K562 (cell line): ENCODE results near the gene LY6G5B. TPM values are rescaled to one million over a fixed set of nuclear protein-coding genes. Genes with fewer than 3 reads are reported as not detected.

Source experiments
- ETV1 ChIP-seq: fragments of 450-650 bp; conservative IDR thresholded peaks from 2 replicates; pipeline ENCODE4 v1.6.1; 2016; ENCODE audit warnings: missing genetic modification characterization, control low read depth, low read depth, missing compliant biosample characterization
- GABPB1 ChIP-seq: sonication (generic); formaldehyde crosslinking; IDR thresholded peaks from 2 replicates; pipeline ENCODE4 v1.8.0; 2022; ENCODE audit warnings: mild to moderate bottlenecking, missing genetic modification reagents
- HEY1 ChIP-seq: fragments of 250-450 bp; sonication (Bioruptor Pico); IDR thresholded peaks from 2 replicates; pipeline ENCODE4 v1.5.0; 2020; ENCODE audit warnings: mild to moderate bottlenecking, moderate library complexity, borderline replicate concordance
- KLF6 ChIP-seq: fragments of 250-450 bp; sonication (Bioruptor Pico); IDR thresholded peaks from 2 replicates; pipeline ENCODE4 v1.4.0; 2020; ENCODE audit warnings: mild to moderate bottlenecking, moderate library complexity, borderline replicate concordance
- MYNN ChIP-seq, 2 experiments: sonication (generic); formaldehyde crosslinking in 1 of 2; IDR thresholded peaks; 2 replicates each; pipeline versions ENCODE4 v1.5.0 to v1.6.1; 2016 to 2020; ENCODE audit warnings: antibody characterized with exemption in 1 of 2, missing genetic modification reagents in 1 of 2
- NBN ChIP-seq: fragments of 450-650 bp; IDR thresholded peaks from 2 replicates; pipeline ENCODE4 v1.6.1; 2016; ENCODE audit warnings: low read depth, mild to moderate bottlenecking
- NFIX ChIP-seq: fragments of 250-450 bp; sonication (Bioruptor Pico); IDR thresholded peaks from 2 replicates; pipeline ENCODE4 v1.4.0; 2020; ENCODE audit warnings: low read depth, mild to moderate bottlenecking, moderate library complexity
- NR4A1 ChIP-seq, 2 experiments: fragments of 250-450 bp in 1 of 2; fragments of 450-650 bp in 1 of 2; sonication (Bioruptor Pico) in 1 of 2; IDR thresholded peaks; 2 replicates each; pipeline versions ENCODE4 v1.4.0 to v1.6.1; 2016 to 2020; ENCODE audit warnings: mild to moderate bottlenecking in 2 of 2, missing compliant biosample characterization in 1 of 2, missing genetic modification characterization in 1 of 2, moderate library complexity in 1 of 2
- TEAD4 ChIP-seq, 2 experiments: sonication (generic) in 1 of 2; formaldehyde crosslinking in 1 of 2; IDR thresholded peaks; 2 replicates each; pipeline versions ENCODE4 v1.6.1 to v1.8.0; 2012 to 2022; ENCODE audit warnings: borderline replicate concordance in 1 of 2, inconsistent platforms in 1 of 2, low read length in 1 of 2, mild to moderate bottlenecking in 1 of 2, missing genetic modification reagents in 1 of 2
- ZKSCAN3 ChIP-seq: fragments of 250-450 bp; sonication (Bioruptor Pico); IDR thresholded peaks from 2 replicates; pipeline ENCODE4 v1.4.0; 2020
- ZNF263 ChIP-seq: sonication (generic); formaldehyde crosslinking; IDR thresholded peaks from 2 replicates; pipeline ENCODE4 v1.8.0; 2022; ENCODE audit warnings: mild to moderate bottlenecking, missing genetic modification reagents, borderline replicate concordance
- polyA plus RNA-seq, 8 experiments: library from polyadenylated mRNA; depleted of rRNA in 4 of 8; stranded (reverse) in 5 of 8; unstranded in 3 of 8; fragments of >200 nt; fragmentation: Nextera tagmentation in 2 of 8; fragmentation: Illumina TruSeq in 1 of 8; extraction: Ambion mirVana in 2 of 8; extraction: Trizol in 1 of 8; gene quantifications; 2 replicates each; pipeline versions ENCODE4 v1.2.1 to v1.2.3, GENCODE V29; 2011 to 2014; ENCODE audit warnings: inconsistent platforms in 1 of 8, missing spikeins in 1 of 8
- total RNA-seq, 7 experiments: library from RNA; depleted of rRNA in 6 of 7; stranded (reverse); fragments of >200 nt in 6 of 7; fragmentation: Illumina TruSeq in 2 of 7; extraction: Trizol in 2 of 7; gene quantifications; 2 replicates each; pipeline versions ENCODE4 v1.2.1 to v1.2.3, GENCODE V29; 2011 to 2021; ENCODE audit warnings: low replicate concordance in 1 of 7
- TF ChIP-seq, protein P1 (sequence below): fragments of 450-650 bp; IDR thresholded peaks from 2 replicates; pipeline ENCODE4 v1.6.1; 2016; ENCODE audit warnings: missing biosample characterization, missing genetic modification characterization
- TF ChIP-seq, protein P2 (sequence below): fragments of 250-450 bp; sonication (Bioruptor Pico); IDR thresholded peaks from 2 replicates; pipeline ENCODE4 v1.9.0; 2021; ENCODE audit warnings: mild to moderate bottlenecking, inconsistent platforms
- TF ChIP-seq, protein P3 (sequence below): sonication (generic); formaldehyde crosslinking; IDR thresholded peaks from 2 replicates; pipeline ENCODE4 v1.8.0; 2022; ENCODE audit warnings: missing genetic modification reagents, mild to moderate bottlenecking, borderline replicate concordance
- TF ChIP-seq, protein P4 (sequence below): fragments of 250-450 bp; sonication (Bioruptor Pico); IDR thresholded peaks from 2 replicates; pipeline ENCODE4 v1.8.0; 2022; ENCODE audit warnings: moderate library complexity, mild to moderate bottlenecking, inconsistent platforms
- TF ChIP-seq, protein P5 (sequence below), 3 experiments: fragments of 200-800 bp in 1 of 3; fragments of 250-450 bp in 1 of 3; fragments of 450-650 bp in 1 of 3; sonication (Bioruptor Pico) in 1 of 3; sonication (Bioruptor generic) in 1 of 3; formaldehyde crosslinking in 1 of 3; IDR thresholded peaks; 2 replicates each; pipeline versions ENCODE4 v1.6.1 to v1.8.0; 2016 to 2022; ENCODE audit warnings: mild to moderate bottlenecking in 2 of 3, missing genetic modification characterization in 2 of 3, missing compliant biosample characterization in 1 of 3, moderate library complexity in 1 of 3

LY6G5B gene
- total and polyA plus RNA-seq, 9 of the 15 experiments (the other 6 are each of a cell fraction or from before 2014, with no cell fraction given) = 6.0 to 27.0 (median 7.5) TPM

DNA sequence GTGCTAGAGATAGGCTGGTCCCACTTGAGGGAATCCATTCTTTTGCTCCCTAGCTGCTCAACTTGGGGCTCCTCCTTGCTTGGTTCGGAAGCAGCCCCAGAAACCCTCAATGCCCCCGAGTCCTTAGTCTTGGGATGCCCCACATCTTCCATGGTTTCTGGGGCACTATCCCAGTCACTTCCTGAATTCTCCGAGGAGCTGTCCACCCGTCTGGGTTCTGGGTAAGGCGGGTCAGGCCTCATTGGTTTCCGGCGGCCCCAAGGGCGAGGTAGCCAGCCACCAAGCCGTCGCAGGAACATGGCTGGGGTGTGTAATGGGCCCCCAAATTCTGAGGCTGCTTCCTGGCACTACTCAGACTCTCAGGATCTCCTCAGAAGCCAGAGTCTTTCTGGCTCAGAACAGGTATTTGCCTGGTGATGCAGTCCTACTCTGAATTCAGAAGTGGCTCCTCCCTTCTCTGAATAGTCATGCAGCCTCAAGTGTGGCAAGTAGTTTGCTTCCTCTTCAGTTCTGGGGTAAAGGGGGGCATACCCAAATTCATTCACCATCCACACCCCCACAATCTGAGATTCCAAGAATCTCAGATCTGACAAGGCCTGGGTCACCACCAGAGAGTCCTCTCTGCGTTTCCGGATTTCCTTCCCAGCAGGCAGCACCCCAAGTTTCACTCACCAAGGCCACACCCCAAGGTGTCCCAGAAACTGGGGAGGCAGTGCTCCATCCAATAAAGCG, 10.0 kb upstream of the LY6G5B start (continued):
- TF ChIP-seq, protein P1, sequence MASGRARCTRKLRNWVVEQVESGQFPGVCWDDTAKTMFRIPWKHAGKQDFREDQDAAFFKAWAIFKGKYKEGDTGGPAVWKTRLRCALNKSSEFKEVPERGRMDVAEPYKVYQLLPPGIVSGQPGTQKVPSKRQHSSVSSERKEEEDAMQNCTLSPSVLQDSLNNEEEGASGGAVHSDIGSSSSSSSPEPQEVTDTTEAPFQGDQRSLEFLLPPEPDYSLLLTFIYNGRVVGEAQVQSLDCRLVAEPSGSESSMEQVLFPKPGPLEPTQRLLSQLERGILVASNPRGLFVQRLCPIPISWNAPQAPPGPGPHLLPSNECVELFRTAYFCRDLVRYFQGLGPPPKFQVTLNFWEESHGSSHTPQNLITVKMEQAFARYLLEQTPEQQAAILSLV (tag) = no peak
- 0 out of 2 replicates have a peak, but pooled peaks have one; percentile 26 for TF ChIP-seq NFIX (CRISPR knock-in tag)
- TF ChIP-seq, protein P2, sequence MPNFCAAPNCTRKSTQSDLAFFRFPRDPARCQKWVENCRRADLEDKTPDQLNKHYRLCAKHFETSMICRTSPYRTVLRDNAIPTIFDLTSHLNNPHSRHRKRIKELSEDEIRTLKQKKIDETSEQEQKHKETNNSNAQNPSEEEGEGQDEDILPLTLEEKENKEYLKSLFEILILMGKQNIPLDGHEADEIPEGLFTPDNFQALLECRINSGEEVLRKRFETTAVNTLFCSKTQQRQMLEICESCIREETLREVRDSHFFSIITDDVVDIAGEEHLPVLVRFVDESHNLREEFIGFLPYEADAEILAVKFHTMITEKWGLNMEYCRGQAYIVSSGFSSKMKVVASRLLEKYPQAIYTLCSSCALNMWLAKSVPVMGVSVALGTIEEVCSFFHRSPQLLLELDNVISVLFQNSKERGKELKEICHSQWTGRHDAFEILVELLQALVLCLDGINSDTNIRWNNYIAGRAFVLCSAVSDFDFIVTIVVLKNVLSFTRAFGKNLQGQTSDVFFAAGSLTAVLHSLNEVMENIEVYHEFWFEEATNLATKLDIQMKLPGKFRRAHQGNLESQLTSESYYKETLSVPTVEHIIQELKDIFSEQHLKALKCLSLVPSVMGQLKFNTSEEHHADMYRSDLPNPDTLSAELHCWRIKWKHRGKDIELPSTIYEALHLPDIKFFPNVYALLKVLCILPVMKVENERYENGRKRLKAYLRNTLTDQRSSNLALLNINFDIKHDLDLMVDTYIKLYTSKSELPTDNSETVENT = peak; percentile 16; the same call in 1 of the 2 replicates
- TF ChIP-seq, protein P3, sequence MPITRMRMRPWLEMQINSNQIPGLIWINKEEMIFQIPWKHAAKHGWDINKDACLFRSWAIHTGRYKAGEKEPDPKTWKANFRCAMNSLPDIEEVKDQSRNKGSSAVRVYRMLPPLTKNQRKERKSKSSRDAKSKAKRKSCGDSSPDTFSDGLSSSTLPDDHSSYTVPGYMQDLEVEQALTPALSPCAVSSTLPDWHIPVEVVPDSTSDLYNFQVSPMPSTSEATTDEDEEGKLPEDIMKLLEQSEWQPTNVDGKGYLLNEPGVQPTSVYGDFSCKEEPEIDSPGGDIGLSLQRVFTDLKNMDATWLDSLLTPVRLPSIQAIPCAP (CRISPR knock-in tag) = 0 out of 2 replicates have a peak, but pooled peaks have one; percentile 40
- TF ChIP-seq TEAD4 (IDR thresholded peaks at IDR 0.05; ENCODE audit: low read length) = no peak; the same call in none of the 2 replicates
- 0 out of 2 replicates have a peak, but pooled peaks have one; percentile 12 for TF ChIP-seq TEAD4 (CRISPR knock-in tag; IDR thresholded peaks at IDR 0.05; ENCODE audit: borderline replicate concordance)
- no peak for TF ChIP-seq ZKSCAN3 (CRISPR knock-in tag)
- TF ChIP-seq MYNN (IDR thresholded peaks at IDR 0.05) = no peak; the same call in 1 of the 2 replicates
- no peak for TF ChIP-seq MYNN (CRISPR knock-in tag; IDR thresholded peaks at IDR 0.05)
- TF ChIP-seq, protein P4, sequence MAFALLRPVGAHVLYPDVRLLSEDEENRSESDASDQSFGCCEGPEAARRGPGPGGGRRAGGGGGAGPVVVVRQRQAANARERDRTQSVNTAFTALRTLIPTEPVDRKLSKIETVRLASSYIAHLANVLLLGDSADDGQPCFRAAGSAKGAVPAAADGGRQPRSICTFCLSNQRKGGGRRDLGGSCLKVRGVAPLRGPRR (CRISPR knock-in tag) = peak; percentile 84
- peak; percentile 84; the same call in 1 of the 2 replicates for TF ChIP-seq NR4A1 (CRISPR knock-in tag; IDR thresholded peaks at IDR 0.05)
- TF ChIP-seq NR4A1 (tag; IDR thresholded peaks at IDR 0.05) = 0 out of 2 replicates have a peak, but pooled peaks have one; percentile 50
- TF ChIP-seq, protein P5, sequence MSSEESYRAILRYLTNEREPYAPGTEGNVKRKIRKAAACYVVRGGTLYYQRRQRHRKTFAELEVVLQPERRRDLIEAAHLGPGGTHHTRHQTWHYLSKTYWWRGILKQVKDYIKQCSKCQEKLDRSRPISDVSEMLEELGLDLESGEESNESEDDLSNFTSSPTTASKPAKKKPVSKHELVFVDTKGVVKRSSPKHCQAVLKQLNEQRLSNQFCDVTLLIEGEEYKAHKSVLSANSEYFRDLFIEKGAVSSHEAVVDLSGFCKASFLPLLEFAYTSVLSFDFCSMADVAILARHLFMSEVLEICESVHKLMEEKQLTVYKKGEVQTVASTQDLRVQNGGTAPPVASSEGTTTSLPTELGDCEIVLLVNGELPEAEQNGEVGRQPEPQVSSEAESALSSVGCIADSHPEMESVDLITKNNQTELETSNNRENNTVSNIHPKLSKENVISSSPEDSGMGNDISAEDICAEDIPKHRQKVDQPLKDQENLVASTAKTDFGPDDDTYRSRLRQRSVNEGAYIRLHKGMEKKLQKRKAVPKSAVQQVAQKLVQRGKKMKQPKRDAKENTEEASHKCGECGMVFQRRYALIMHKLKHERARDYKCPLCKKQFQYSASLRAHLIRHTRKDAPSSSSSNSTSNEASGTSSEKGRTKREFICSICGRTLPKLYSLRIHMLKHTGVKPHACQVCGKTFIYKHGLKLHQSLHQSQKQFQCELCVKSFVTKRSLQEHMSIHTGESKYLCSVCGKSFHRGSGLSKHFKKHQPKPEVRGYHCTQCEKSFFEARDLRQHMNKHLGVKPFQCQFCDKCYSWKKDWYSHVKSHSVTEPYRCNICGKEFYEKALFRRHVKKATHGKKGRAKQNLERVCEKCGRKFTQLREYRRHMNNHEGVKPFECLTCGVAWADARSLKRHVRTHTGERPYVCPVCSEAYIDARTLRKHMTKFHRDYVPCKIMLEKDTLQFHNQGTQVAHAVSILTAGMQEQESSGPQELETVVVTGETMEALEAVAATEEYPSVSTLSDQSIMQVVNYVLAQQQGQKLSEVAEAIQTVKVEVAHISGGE (CRISPR knock-in tag; IDR thresholded peaks at IDR 0.05) = peak in 1 of 3 experiments; percentile 22; a peak in 1 of 6 replicates
- TF ChIP-seq NBN = 0 out of 2 replicates have a peak, but pooled peaks have one; percentile 11
- TF ChIP-seq ZNF263 (CRISPR knock-in tag) = peak; percentile 82
- peak; percentile 57 for TF ChIP-seq ETV1 (tag)
- no peak for TF ChIP-seq HEY1 (CRISPR knock-in tag)
- TF ChIP-seq GABPB1 = peak; percentile 31; the same call in 1 of the 2 replicates
- peak; percentile 69; the same call in 1 of the 2 replicates for TF ChIP-seq KLF6 (CRISPR knock-in tag)
